ENCODE results near the gene CSRP1.
A peak's percentile ranks its signal among the peaks of the same experiment; 100 is the strongest.
"Not testable (repeated sequence)": the region's sequence is repeated elsewhere in the genome, so short reads cannot be mapped to it uniquely, and the experiment has no call there.

The CSRP1 gene

DNA sequence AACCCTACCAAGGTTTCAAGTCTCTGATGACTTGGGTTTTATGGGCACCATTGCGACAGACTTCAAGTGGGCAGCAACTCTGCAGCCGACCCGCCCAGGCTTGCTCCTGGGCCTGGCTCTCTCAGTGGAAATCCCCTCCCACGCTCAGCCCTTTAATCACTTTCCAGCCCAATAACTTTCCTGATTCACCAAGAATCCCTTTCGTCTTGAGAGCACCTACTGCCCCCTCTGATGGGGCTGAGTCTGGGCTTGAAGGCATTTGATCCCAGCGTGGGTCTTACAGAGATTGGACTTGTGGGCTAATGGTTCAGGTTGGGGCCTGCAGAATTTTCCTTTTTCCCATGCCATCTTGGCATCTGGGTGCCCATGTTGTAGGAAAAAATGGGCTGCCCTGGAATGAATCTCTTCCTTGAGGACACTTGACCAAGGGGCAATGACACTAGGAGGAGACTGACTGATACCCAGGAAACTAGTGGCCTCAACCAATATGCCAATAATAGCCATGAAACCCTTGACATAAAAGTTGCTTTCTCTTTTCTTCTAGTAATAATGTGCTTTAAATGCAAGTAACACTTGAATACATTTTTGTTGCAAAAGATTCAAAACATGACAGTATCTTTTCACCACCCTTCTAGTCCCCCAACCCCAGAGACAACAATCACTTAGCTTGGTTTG is 30.1 kb downstream of the CSRP1 start:
- DNase-seq, result no peak

DNA sequence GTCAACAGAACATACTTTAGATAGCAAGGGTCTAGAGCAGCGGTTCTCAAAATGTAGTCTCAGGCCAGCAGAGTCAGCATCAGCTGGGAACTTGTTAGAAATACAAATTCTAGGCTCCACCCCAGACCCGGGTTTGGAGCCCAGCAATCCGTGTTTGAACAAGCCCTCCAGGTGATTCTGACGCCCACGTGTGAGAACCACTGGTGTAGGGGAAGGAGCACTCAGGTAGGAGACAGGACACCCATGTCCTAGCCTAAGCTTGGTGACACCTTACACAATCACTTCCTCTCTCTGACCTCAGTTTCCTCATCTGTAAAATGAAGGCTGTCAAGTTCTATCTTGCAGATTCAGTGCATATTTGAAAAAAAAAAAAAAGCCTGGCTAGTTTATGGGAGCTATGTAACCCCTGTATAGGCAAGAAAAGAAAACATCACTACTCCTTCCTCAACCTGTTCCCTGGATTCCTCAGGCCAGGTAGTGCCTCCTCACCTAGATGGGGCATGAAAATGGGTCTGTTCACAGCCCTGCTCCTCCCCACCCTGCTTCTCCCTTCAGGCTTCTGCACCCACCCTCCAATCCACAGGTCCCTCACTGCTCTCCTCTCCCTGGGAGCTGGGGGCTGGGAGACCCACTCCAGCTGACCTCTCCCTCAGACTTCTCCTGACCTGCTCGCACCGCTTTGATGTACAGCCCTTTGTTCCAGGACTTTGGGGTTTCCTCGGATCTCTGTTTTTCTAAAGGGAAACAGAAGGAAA is 30.8 kb downstream of the CSRP1 start:
- DNase-seq, result no peak

DNA sequence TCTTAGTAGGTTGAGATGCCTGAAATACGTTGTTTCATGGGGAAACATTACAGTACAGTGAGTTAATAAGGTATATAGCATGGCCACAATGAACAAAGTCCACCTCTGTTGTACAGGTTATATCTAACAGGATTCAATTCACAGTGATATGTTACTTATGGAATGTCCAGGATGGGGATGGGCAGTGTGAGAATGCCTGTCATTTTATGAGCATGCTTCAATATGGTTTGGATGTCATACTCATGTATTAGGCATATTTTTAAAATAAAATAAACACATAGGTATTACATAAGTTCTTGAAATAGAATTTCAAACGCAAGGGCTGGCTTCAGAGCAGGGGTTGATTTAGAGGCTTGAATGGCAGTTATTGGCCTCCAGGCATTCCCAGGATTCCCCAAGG is 31.8 kb downstream of the CSRP1 start:
- peak; percentile 56 for DNase-seq

DNA sequence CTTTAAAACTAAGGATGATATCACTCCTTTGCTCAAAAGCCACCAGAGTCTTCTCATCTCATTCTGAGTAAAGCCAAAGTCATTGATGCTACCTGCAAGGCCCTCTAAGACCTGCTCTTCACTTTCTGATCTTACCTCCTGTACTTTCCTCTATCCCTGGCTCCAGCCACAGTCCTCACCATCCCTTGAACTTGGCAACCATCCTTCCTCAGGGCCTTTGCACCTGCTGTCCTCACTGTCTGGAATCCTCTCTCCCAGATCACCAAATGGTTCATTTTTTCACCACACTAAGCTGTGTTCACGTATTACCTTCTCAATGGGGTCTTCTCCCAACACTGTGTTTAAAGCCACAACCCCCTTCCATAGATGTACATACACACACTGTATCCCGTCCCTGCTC is 33.6 kb downstream of the CSRP1 start:
- no peak for DNase-seq

DNA sequence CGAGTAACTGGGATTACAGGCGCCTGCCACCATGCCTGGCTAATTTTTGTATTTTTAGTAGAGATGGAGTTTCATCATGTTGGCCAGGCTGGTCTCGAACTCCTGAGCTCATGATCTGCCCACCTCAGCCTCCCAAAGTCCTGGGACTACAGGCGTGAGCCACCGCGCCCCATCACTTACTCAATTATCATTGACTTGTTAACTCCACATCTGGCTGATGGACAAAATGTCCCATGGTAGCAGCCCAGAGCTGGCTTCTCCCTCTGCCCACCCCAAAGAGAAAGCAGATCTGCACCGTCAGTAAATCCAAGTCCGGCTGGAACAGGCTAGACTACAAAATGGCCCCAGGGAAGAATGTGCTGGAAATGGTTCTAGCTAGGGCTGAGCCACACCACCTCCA is 34.6 kb downstream of the CSRP1 start:
- DNase-seq, result not testable (repeated sequence)

DNA sequence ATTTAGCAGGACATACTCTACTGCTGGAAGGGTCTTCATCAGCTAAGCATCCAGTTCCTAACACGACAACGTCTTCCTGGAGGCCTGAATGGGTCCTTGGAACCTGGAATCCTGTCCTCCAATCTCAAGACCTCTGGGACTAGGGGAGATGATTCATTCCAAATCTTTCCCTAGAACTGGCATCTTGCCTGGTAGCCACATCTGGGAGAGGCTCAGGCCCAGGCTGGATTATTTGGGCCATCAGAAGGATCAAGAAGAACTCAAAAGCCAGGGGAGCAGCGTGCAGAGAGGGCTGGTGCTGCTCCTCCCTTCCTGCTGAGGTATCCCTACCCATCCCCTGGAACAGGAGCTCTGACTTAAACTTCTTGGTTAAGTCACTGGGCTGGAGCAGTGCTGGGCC is 35.2 kb downstream of the CSRP1 start:
- peak; percentile 89 for DNase-seq

DNA sequence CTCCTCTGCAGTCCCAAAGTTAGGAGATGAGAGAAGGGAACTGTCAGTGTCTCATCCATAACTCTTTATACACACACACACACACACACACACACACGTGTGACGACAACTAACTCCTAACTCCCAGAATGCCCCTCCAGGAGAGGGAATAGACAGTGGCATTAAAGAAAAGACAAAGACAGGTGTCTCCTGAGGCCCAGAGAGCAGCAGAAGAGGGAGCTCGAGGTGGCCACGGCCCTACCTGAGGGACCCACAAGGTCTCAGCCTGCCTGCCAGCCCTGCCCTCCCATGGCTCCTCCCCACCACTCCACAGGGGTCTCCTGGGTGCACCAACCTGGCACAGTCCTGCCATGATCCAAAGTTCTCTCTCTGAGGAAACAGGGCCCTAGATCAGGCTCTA is 36.3 kb downstream of the CSRP1 start:
- DNase-seq, result no peak

DNA sequence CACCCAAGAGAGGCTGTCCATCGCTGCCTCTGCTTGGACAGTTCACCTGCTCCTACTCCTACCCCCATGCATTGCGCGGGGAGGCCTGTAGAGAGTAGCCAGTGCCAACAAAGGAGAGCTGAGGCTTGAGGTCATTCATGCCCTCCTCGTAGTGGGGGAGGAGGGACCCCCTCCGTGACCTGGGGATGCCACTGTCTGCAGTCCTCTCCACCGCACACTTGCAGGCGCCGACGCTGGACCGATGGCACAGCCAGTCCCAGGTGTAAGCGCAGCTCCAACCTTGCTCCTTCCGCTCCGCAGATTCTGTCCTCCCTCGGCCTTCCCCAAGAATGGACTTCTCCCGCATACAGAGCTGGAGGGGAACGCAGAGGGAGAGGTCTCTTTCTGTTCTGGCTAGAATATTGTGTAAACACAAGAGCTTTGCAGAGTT is 37.3 kb downstream of the CSRP1 start:
- DNase-seq, result no peak

DNA sequence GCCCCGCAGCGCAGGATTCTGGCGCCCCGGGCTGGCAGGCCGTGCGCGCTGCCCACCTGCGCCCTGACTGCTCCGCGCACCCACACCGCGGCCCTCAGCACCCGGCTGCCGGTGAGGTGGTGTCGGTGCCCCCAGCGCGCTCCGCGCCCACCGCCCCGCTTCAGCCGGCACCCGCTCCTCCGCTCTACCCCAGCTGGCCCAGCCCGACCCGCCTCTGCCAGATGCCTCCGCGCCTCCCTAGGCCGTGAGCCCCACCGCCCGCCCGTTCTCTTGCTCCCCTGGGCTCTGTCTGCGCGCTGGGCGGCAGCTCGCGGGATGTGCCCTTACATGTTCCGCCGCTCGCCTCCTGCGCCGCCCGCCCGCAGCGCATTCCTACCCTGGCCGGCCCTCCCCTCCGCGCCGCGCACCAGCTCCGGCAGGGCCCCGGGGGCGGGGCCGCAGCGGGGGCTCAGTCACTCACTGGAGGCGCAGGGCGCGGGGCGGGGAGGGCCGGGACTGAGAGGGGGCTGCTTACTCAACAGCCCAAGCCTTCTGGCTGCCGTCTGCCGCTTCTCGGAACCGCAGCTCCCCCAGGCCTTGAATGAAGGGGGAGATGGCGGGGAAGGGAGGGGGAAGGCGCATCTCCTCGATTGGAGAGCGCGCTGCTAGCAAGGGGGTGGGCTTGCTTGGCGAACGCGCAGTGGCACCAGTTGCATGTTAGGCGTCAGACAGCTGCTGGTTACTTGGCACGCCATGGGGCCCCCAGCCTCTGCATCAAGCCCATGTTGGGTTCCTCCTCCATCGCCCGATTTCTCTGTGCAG is 37.9 kb downstream of the CSRP1 start, which contains the start of gene PHLDA3:
Gene PHLDA3, minus strand, starts transcription at position 345 of the 801 bp plus-strand sequence. CDS start 402 bp downstream, outside the sequence.
- DNase-seq, result peak; percentile 95

DNA sequence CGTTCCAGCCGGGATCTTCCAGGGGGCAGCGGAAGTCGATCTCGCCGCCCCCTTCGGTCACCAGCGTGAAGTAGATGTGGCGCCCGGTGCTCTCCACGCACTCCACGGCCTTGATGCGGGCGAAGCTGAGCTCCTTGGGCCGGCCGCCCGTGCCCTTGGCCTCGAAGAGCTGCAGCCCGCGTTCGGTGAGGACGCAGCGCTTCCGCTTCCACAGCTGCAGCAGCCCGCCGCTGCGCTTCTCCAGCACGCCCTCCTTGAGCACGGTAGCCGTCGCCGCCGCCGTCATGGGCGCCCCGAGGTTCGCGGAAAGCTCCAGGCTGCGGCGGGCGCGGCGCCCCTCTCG is 38.5 kb downstream of the CSRP1 start:
- no peak for DNase-seq

DNA sequence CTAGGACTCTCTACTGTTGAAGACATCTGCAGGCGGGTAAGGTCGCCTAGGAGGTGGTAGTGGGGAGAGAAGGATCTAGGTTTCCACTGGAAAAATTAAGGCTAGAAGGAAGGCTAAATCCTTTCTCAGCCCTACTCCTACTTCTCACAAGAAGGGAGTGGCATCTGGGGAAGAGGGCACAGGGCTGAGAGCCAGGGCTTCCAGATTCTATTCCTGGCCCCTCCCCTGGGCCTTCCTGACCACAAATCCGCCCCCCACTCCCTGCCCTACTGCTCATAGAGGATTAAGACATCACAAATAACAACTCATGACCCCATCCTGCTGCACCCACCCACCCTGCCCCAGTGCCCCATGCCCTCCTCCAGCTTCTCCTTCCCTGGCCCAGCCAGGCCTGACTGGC is 40.4 kb downstream of the CSRP1 start:
- DNase-seq, result peak; percentile 54

DNA sequence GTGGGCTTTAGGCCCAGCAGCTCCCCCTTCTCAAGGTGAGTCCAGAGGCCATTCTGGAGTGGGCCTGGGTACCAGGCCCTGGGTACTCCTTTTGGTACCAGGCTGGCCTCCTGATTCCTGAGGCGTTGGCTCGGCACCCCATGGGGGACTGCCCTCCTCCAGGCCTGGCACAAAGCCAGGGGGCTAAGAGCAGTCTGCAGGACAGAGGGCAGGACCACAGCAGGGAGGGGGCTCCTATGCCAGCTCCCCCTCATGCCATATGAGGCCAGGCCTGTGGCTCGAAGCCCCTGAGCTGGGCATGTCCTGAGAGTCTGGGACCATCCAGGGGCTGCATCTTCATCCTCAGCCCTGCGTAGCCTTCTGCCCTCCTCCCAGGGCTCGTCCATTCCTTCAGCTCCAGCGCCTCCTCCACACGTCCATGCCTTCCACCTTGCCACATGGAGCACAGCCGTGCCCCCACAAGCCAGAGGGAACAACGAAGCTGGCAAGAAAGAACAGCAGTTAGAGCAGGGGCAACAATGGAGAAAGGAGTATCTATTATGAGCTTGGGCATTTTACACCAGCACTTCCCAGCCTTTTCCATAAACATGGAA is 41.1 kb downstream of the CSRP1 start:
- no peak for DNase-seq

DNA sequence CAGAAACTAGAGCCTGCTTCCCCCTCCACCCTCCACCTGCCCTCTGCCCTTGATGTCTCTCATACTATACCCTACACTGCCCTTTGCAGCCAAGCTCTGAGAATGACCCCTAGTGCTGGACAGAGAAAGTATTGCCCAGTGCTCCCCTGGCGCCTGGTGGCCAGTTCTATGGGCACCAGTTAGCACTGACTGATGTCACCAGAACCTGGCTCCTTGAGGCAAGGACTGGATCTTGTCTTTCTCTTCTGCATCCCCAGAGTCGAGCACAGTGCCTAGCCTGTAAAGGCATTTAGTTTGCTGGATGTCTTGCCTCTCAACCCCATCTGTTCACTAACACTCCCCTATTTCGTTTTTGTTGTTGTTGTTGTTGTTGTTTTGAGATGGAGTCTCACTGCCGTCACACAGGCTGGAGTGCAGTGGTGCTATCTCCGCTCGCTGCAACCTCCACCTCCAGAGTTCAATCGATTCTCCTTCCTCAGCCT is 43.8 kb downstream of the CSRP1 start:
- no peak for DNase-seq

DNA sequence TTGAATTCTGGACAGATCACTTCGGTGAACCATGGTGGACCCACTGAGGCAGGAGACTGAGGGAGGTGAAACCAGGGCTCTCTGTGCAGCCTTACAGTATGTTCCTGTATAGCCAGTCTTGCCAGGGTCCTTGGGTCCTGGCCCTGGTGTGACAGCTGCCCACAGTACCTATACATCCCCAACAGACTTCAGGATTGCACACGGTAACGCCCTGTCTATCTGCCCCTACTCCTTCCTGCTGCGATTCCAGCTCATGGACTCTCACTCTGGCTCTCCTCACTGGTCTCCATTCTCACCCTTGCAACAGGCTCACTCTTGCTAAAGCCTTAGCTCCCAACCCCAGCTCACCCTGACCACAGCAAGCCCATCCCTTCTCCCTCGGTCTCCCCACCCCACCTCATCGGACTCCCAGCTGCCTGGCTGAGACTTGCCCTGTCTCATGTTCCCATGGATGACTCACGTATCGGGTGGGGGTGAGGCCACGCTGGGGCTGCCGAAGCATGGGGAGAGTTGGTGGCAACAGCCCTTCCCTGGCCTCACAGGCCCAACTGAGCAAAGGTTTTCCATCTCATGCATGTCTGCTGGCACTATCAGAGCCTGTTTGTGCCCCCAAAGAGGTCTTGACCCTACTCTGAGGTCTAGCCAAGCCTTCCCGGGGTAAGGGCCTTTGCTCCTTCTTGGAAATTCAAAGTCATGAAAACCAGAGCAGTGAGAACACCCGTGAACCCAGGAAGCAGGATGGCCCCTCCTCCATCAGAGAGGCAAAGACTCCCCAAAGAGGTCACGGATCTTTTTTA is 45.1 kb downstream of the CSRP1 start:
- peak; percentile 97 for DNase-seq

DNA sequence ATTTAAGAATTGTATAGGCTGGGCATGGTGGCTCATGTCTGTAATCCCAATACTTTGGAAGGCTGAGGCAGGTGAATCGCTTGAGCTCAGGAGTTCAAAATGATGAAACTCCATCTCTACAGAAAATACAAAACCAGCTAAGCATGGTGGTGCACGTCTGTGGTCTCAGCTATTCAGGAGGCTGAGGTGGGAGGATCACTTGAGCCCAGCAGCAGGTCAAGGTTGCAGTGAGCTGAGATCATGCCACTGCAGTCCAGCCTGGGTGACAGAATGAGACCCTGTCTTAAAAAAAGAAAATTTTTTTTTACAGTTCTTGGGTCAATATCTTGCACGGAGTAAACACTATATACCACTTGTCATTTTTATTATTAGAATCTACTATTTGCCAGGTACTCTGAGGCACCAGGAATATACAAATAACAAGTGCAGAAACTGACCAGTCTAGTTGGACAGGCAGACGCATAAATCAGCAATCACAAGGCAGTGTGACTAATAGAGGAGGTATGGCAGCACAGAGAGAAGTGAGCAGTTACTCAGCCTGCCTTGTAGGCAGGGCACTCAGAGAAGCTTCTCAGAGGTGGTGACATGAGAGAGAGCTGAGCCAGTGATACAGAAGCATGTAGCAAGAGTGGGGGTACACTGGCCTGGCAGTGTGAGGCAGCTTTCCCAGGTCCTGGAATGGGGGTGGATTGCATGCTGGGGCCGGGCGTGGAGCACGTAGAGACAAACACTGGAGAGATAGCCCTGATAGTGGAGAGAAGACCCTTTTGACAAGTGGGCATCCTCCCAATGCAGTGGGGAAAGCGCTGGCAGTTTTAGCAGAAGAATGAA is 45.9 kb downstream of the CSRP1 start:
- peak; percentile 95 for DNase-seq

DNA sequence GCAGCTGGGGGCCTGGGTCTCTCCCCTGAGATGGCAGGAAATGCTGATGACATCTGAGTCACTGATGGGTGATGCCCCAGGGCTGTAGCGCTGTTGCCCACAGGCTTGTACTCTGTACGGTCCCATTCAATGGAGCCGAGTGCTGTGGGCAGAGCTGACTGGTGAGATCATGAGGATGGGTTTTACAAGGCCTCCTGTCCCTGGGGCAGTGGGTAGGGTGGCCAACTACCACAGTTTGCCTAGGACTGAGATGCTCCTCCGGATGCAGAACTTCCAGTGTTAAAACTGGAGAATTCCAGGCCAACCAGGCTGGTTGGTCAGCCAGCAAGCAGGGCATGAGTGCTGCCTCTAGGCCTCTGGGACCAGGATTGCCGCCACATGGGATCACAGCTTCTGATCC is 47.1 kb downstream of the CSRP1 start:
- no peak for DNase-seq

DNA sequence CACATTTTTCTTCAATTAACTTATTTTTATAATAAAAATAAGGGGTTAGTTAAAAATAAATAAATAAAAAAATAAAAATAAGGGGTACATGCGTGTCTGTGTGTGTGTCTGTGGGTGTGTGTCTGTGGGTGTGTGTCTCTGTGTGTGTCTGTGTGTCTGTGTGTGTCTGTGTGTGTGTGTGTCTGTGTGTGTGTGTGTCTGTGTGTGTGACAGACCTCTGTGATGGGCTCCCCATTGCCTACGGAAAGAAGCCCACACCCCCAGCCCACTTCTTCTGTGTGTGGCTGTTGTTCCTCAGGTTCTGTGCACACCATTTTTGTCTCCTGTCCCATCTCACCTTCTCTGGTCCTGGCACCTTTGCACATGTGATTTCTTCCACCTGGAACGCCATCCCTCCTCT is 47.9 kb downstream of the CSRP1 start:
- DNase-seq, result no peak

DNA sequence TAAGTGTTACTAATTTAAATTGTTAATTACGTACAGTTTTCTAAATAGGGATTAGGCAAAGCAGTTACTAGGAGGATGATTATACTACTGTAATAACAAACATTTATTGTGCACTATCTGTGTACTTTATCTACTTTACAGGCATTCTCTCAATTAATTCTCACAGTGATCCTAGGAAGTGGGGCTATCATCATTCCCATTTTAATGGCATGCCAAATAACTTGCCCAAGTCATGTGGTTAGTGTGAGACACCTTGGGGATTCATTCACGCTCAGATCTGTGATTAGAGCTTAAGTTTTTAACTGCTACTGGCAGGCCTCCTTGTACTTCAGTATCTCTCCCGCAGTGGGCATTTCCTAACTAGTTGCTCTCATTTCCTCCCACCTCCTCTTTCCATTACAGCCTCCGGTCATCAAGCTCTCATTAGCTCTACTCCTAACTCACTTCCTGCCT is 49.4 kb downstream of the CSRP1 start:
- no peak for DNase-seq

DNA sequence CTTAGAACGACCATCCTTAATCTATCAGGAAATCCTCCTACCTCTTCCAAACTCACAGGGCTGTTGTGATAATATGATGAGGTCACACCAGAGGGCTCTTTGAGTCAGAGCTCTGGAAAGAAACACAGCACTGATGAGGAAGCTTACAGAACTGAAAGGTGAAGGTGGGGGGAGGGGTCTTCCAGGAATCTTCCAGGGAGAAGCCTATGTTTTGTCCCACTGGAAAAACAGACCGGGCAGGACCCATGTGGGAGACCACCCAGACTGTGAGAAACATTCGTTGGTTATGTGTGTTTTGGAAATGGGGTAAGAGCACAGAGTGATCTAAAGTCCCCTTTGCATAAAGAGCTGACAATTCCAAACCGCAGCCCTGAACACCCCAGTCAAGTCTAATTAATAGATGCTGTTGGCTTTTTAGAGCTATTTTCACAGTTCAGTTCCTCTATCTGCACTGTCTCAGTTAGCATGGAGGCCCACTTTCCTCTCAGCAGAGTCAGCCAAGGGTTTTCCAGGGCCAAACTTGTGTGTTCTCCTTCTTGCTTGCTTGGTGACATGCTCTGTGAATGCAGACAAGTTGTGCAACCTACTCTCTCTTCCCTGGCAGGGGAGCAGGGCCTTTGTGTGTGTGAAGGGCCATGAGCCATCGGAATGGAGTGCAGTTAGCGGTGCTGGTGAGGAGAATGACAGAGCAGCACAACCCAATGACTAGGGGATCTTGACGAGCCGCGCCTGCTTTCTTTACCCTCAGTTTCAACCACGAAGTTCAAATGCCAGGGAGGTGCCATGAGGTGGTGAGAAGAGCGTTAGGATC is 50.2 kb downstream of the CSRP1 start:
- peak; percentile 97 for DNase-seq

DNA sequence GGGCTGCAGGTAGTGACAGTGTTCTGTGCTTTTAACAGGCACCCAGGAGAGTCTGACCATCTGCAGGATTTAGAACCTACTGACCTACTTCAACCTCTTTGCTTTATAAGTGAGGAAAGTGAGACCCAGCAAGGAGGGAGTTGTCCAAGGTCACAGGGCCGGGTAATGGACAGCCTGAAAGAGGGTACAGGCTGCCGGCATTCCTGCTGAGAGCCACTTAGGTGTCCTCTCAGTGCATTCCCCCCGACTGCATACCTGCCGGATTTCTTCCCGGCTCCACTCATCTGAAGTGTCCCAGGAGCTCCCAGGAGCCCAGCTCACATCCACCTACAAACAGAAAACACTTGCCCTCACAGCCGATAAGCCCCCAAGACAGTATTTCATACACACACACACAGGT is 51.8 kb downstream of the CSRP1 start:
- DNase-seq, result no peak

All from fibroblast of skin of scalp (primary cell).